Prostate gland (tissue), 2 donors: ENCODE data around the gene LHFPL3. TPM values are rescaled to one million over a fixed set of nuclear protein-coding genes. Genes with fewer than 3 reads are reported as not detected.

Experiments
- DNase-seq: peaks from one replicate; pipeline ENCODE4 v3.0.0-alpha.2; 2019; ENCODE audit warnings: low spot score
- H3K27ac ChIP-seq, 2 donors: fragments of 200-600 bp; sonication (generic); 2 replicates each; pipeline ENCODE4 v1.5.1; 2017 to 2019
- H3K27me3 ChIP-seq: fragments of 200-600 bp; sonication (generic); replicated peaks from 2 replicates; pipeline ENCODE4 v1.5.1; 2019; ENCODE audit not compliant: insufficient read depth
- H3K36me3 ChIP-seq, 2 donors: fragments of 200-600 bp; sonication (generic); 1 replicate in 1 of 2; 2 replicates in 1 of 2; pipeline versions ENCODE4 v1.5.1 to v1.8.1; 2017 to 2019
- H3K4me1 ChIP-seq: fragments of 200-600 bp; sonication (generic); replicated peaks from 2 replicates; pipeline ENCODE4 v1.5.1; 2019
- H3K4me3 ChIP-seq, 2 donors: fragments of 200-600 bp; sonication (generic); 2 replicates each; pipeline ENCODE4 v1.5.1; 2017 to 2019
- H3K9me3 ChIP-seq: fragments of 200-600 bp; sonication (generic); 2 replicates; pipeline ENCODE4 v1.5.1; 2017
- CTCF ChIP-seq, 4 experiments: fragments of 200-600 bp in 2 of 4; fragments of 450-650 bp in 2 of 4; sonication (generic) in 2 of 4; IDR thresholded peaks; 1 replicate in 3 of 4; 2 replicates in 1 of 4; pipeline ENCODE4 v1.5.1; 2016 to 2019; ENCODE audit warnings: antibody characterized with exemption in 4 of 4, mild to moderate bottlenecking in 2 of 4, moderate library complexity in 2 of 4
- POLR2A ChIP-seq: fragments of 450-650 bp; IDR thresholded peaks from one replicate; pipeline ENCODE4 v1.6.1; 2016; ENCODE audit warnings: antibody characterized with exemption, mild to moderate bottlenecking
- POLR2AphosphoS5 ChIP-seq: sonication (generic); formaldehyde crosslinking; IDR thresholded peaks from one replicate; pipeline ENCODE4 v1.6.1; 2017; ENCODE audit warnings: antibody characterized with exemption
- WGBS: methylation state at CpG from one replicate; pipeline ENCODE4 v1.1.5; 2018; 5-methylcytosine and 5-hydroxymethylcytosine counted together
- intact Hi-C: fragments of 100-400 bp; cut with DNase I; formaldehyde crosslinking; loops from one replicate; pipeline ENCODE4 v1.14.2; 2022
- total RNA-seq, 2 donors: library from RNA; depleted of rRNA; stranded (reverse); fragments of >200 nt; gene quantifications; one replicate each; pipeline ENCODE4 v1.1.0, GENCODE V29; 2016

Gene LHFPL3
- total RNA-seq, 2 donors from 2014 or later: 0.14 TPM; not detected in 1

- H3K4me3 ChIP-seq: no peak overlapping the region
- no peaks in the 10 kb centered on the region for H3K27me3 ChIP-seq
- H3K36me3 ChIP-seq: no peaks in the 10 kb centered on the region
- intact Hi-C loops: no loop called here
- H3K27ac ChIP-seq: no peak overlapping the region
- H3K4me1 ChIP-seq: no peaks in the 10 kb centered on the region
- no peak for DNase-seq
- TF ChIP-seq CTCF (IDR thresholded peaks at IDR 0.05) (no peak), POLR2A (no peak), POLR2AphosphoS5 (no peak)
- 81% methylated on average over 3 of the region's 3 CpGs for WGBS
- H3K9me3 ChIP-seq: no peaks in the 10 kb centered on the region
Observed at GRCh38 chr7:104794154-104794553, 465.8 kb downstream of the LHFPL3 start.

- TF ChIP-seq POLR2AphosphoS5 (no peak), POLR2A (no peak), CTCF (IDR thresholded peaks at IDR 0.05) (no peak)
- no peaks in the 10 kb centered on the region for H3K9me3 ChIP-seq
- 84% methylated on average over 3 of the region's 3 CpGs for WGBS
- intact Hi-C loops: no loop called here
- H3K27me3 ChIP-seq: no peaks in the 10 kb centered on the region
- no peaks in the 10 kb centered on the region for H3K4me1 ChIP-seq
- H3K27ac ChIP-seq: no peak overlapping the region
- DNase-seq: no peak
- no peak overlapping the region for H3K4me3 ChIP-seq
- H3K36me3 ChIP-seq: no peaks in the 10 kb centered on the region
Observed at GRCh38 chr7:104794589-104794988, 466.2 kb downstream of the LHFPL3 start.

GRCh38 chr7:104795086-104795485 is 466.7 kb downstream of the LHFPL3 start:
- H3K27me3 ChIP-seq: no peaks in the 10 kb centered on the region
- DNase-seq: no peak
- WGBS: 78% methylated on average over 7 of the region's 7 CpGs
- no peaks in the 10 kb centered on the region for H3K4me1 ChIP-seq
- intact Hi-C loops: no loop called here
- no peaks in the 10 kb centered on the region for H3K36me3 ChIP-seq
- H3K4me3 ChIP-seq: no peak overlapping the region
- TF ChIP-seq CTCF (IDR thresholded peaks at IDR 0.05) (no peak), POLR2AphosphoS5 (no peak), POLR2A (no peak)
- no peak overlapping the region for H3K27ac ChIP-seq
- H3K9me3 ChIP-seq: no peaks in the 10 kb centered on the region

- DNase-seq: no peak
- TF ChIP-seq POLR2AphosphoS5: no peak
- TF ChIP-seq CTCF (IDR thresholded peaks at IDR 0.05): no peak
- TF ChIP-seq POLR2A: no peak
- Histone ChIP-seq H3K27me3 (no peaks in the 10 kb centered on the region), H3K27ac (no peak overlapping the region), H3K4me1 (no peaks in the 10 kb centered on the region), H3K4me3 (no peak overlapping the region), H3K36me3 (no peaks in the 10 kb centered on the region), H3K9me3 (no peaks in the 10 kb centered on the region)
- WGBS: 93% methylated on average over 7 of the region's 7 CpGs
- intact Hi-C loops: no loop called here
Observed at GRCh38 chr7:104795616-104796398, 467.4 kb downstream of the LHFPL3 start.

- DNase-seq: no peak
- TF ChIP-seq POLR2AphosphoS5 (no peak), POLR2A (no peak), CTCF (IDR thresholded peaks at IDR 0.05) (no peak)
- intact Hi-C loops: no loop called here
- H3K36me3 ChIP-seq: no peaks in the 10 kb centered on the region
- 84% methylated on average over 4 of the region's 4 CpGs for WGBS
- no peaks in the 10 kb centered on the region for H3K9me3 ChIP-seq
- H3K4me1 ChIP-seq: no peaks in the 10 kb centered on the region
- H3K27me3 ChIP-seq: no peaks in the 10 kb centered on the region
- no peak overlapping the region for H3K27ac ChIP-seq
- H3K4me3 ChIP-seq: no peak overlapping the region
Observed at GRCh38 chr7:104800307-104800706, 471.9 kb downstream of the LHFPL3 start.
